ENCODE results near the gene SHKBP1. TPM values are rescaled to one million over a fixed set of nuclear protein-coding genes. Genes with fewer than 3 reads are reported as not detected.

SHKBP1 gene
- total RNA-seq, 1 donor from 2014 or later = 170 TPM

- TF ChIP-seq CTCF (IDR thresholded peaks at IDR 0.05; ENCODE audit: partially characterized antibody, unreplicated experiment) = no peak
- peaks cover 3% of the 10 kb centered on the region for H3K9me3 Mint-ChIP-seq (ENCODE audit: unreplicated experiment)
- no peak overlapping the region for H3K27ac Mint-ChIP-seq (ENCODE audit: unreplicated experiment)
- no peak for DNase-seq
- H3K4me1 Mint-ChIP-seq (ENCODE audit: low read depth, unreplicated experiment) = no peaks in the 10 kb centered on the region
- H3K4me3 Mint-ChIP-seq (ENCODE audit: unreplicated experiment) = no peak overlapping the region
- no peaks in the 10 kb centered on the region for H3K36me3 Mint-ChIP-seq (ENCODE audit: unreplicated experiment)
- H3K27me3 Mint-ChIP-seq (ENCODE audit: unreplicated experiment) = no peaks in the 10 kb centered on the region
Measured at GRCh38 chr19:40640744-40641143, 64.1 kb downstream of the SHKBP1 start.

Other genes starting within 250 kb of the SHKBP1 start
- gene C19orf47, start 228.5 kb upstream of the SHKBP1 start, total RNA-seq (ENCODE audit: unreplicated experiment) = 25.8 TPM
- gene PLD3, start 228.2 kb upstream of the SHKBP1 start, total RNA-seq (ENCODE audit: unreplicated experiment) = 1,227 TPM
- gene HIPK4, start 186.7 kb upstream of the SHKBP1 start, total RNA-seq (ENCODE audit: unreplicated experiment) = not detected
- gene PRX, start 163.5 kb upstream of the SHKBP1 start, total RNA-seq (ENCODE audit: unreplicated experiment) = 4.7 TPM
- 3.6 TPM for gene SERTAD1, start 150.9 kb upstream of the SHKBP1 start, total RNA-seq (ENCODE audit: unreplicated experiment)
- 30.1 TPM for gene SERTAD3, start 132.5 kb upstream of the SHKBP1 start, total RNA-seq (ENCODE audit: unreplicated experiment)
- gene BLVRB, start 111.1 kb upstream of the SHKBP1 start, total RNA-seq (ENCODE audit: unreplicated experiment) = 7.2 TPM
- 161 TPM for gene SPTBN4, start 109.9 kb upstream of the SHKBP1 start, total RNA-seq (ENCODE audit: unreplicated experiment)
- gene LTBP4, start 24.5 kb downstream of the SHKBP1 start, total RNA-seq (ENCODE audit: unreplicated experiment) = 169 TPM
- 250 TPM for gene NUMBL, start 113.8 kb downstream of the SHKBP1 start, total RNA-seq (ENCODE audit: unreplicated experiment)
- 49.9 TPM for gene COQ8B, start 140.0 kb downstream of the SHKBP1 start, total RNA-seq (ENCODE audit: unreplicated experiment)
- 13.8 TPM for gene ITPKC, start 140.2 kb downstream of the SHKBP1 start, total RNA-seq (ENCODE audit: unreplicated experiment)
- gene ACTMAP, start 173.6 kb downstream of the SHKBP1 start, total RNA-seq (ENCODE audit: unreplicated experiment) = 20.7 TPM
- gene SNRPA, start 174.3 kb downstream of the SHKBP1 start, total RNA-seq (ENCODE audit: unreplicated experiment) = 70.3 TPM
- not detected for gene MIA, start 198.6 kb downstream of the SHKBP1 start, total RNA-seq (ENCODE audit: unreplicated experiment)
- gene RAB4B, start 201.4 kb downstream of the SHKBP1 start, total RNA-seq (ENCODE audit: unreplicated experiment) = 43.2 TPM
- gene EGLN2, start 222.3 kb downstream of the SHKBP1 start, total RNA-seq (ENCODE audit: unreplicated experiment) = 142 TPM

Data from glutamatergic neuron (in vitro differentiated cells).